Liver (tissue), 9 donors: Measurements from ENCODE around the gene FBXW10. TPM values are rescaled to one million over a fixed set of nuclear protein-coding genes. Genes with fewer than 3 reads are reported as not detected.

ENCODE experiments used
- DNase-seq: peaks from one replicate; pipeline ENCODE4 v3.0.0-alpha.2; 2017; ENCODE audit warnings: low spot score
- H3K27ac ChIP-seq, 2 donors: one replicate each; pipeline ENCODE4 v1.7.0; 2013; ENCODE audit warnings: inconsistent platforms in 2 of 2, low read length in 2 of 2, control low read depth in 1 of 2, low read depth in 1 of 2, mild to moderate bottlenecking in 1 of 2
- H3K27me3 ChIP-seq, 4 donors: one replicate each; pipeline versions ENCODE4 v1.6.1 to v1.7.0; 2013; ENCODE audit warnings: low read length in 3 of 4, inconsistent platforms in 1 of 4, mild to moderate bottlenecking in 1 of 4, moderate library complexity in 1 of 4; ENCODE audit not compliant: control insufficient read depth in 4 of 4, insufficient read depth in 4 of 4
- H3K36me3 ChIP-seq, 4 donors: one replicate each; pipeline versions ENCODE4 v1.6.1 to v1.7.0; 2013; ENCODE audit warnings: low read length in 3 of 4, mild to moderate bottlenecking in 3 of 4, low read depth in 1 of 4, moderate library complexity in 1 of 4; ENCODE audit not compliant: control insufficient read depth in 4 of 4, insufficient read depth in 3 of 4
- H3K4me1 ChIP-seq, 4 donors: one replicate each; pipeline versions ENCODE4 v1.6.1 to v1.7.0; 2013; ENCODE audit warnings: low read length in 3 of 4, mild to moderate bottlenecking in 3 of 4, moderate library complexity in 1 of 4; ENCODE audit not compliant: control insufficient read depth in 4 of 4, insufficient read depth in 4 of 4
- H3K4me3 ChIP-seq, 3 donors: one replicate each; pipeline versions ENCODE4 v1.6.1 to v1.7.0; 2013; ENCODE audit warnings: low read length in 3 of 3, control low read depth in 1 of 3, low read depth in 1 of 3, mild to moderate bottlenecking in 1 of 3
- H3K9ac ChIP-seq, 2 donors: one replicate each; pipeline ENCODE4 v1.7.0; 2013; ENCODE audit warnings: low read length in 2 of 2, mild to moderate bottlenecking in 2 of 2, moderate library complexity in 2 of 2, control low read depth in 1 of 2, low read depth in 1 of 2
- H3K9me3 ChIP-seq, 4 donors: one replicate each; pipeline versions ENCODE4 v1.6.1 to v1.7.0; 2013; ENCODE audit warnings: low read length in 3 of 4; ENCODE audit not compliant: control insufficient read depth in 4 of 4
- ATF3 ChIP-seq: IDR thresholded peaks from 2 replicates; pipeline ENCODE4 v1.6.1; 2016; ENCODE audit warnings: antibody characterized with exemption
- CTCF ChIP-seq: fragments of 150-350 bp; IDR thresholded peaks from 2 replicates; pipeline ENCODE4 v1.5.1; 2017; ENCODE audit warnings: improper control_type of control experiment, low read depth, low read length; ENCODE audit not compliant: missing input control
- EGR1 ChIP-seq, 2 donors: IDR thresholded peaks; 2 replicates each; pipeline ENCODE4 v1.6.1; 2016 to 2018; ENCODE audit warnings: antibody characterized with exemption in 2 of 2, low read depth in 2 of 2
- FOXA1 ChIP-seq: IDR thresholded peaks from 2 replicates; pipeline ENCODE4 v1.6.1; 2016; ENCODE audit warnings: antibody characterized with exemption
- FOXA2 ChIP-seq: IDR thresholded peaks from 2 replicates; pipeline ENCODE4 v1.6.1; 2016; ENCODE audit warnings: antibody characterized with exemption
- GABPA ChIP-seq, 2 donors: IDR thresholded peaks in 1 of 2; conservative IDR thresholded peaks in 1 of 2; 2 replicates each; pipeline ENCODE4 v1.6.1; 2016; ENCODE audit warnings: antibody characterized with exemption in 2 of 2, mild to moderate bottlenecking in 1 of 2, moderate library complexity in 1 of 2
- HNF4A ChIP-seq, 2 donors: conservative IDR thresholded peaks; 2 replicates each; pipeline ENCODE4 v1.6.1; 2016; ENCODE audit warnings: antibody characterized with exemption in 2 of 2, mild to moderate bottlenecking in 2 of 2
- HNF4G ChIP-seq: IDR thresholded peaks from 2 replicates; pipeline ENCODE4 v1.6.1; 2016; ENCODE audit warnings: antibody characterized with exemption
- JUND ChIP-seq, 2 donors: IDR thresholded peaks; 2 replicates each; pipeline ENCODE4 v1.6.1; 2016; ENCODE audit warnings: antibody characterized with exemption in 2 of 2
- MAX ChIP-seq: IDR thresholded peaks from 2 replicates; pipeline ENCODE4 v1.6.1; 2016; ENCODE audit warnings: antibody characterized with exemption
- NR2F2 ChIP-seq: IDR thresholded peaks from 2 replicates; pipeline ENCODE4 v1.6.1; 2016; ENCODE audit warnings: antibody characterized with exemption
- RAD21 ChIP-seq, 2 donors: IDR thresholded peaks; 2 replicates each; pipeline ENCODE4 v1.6.1; 2016; ENCODE audit warnings: antibody characterized with exemption in 2 of 2, mild to moderate bottlenecking in 2 of 2
- RXRA ChIP-seq, 2 donors: IDR thresholded peaks; 2 replicates each; pipeline ENCODE4 v1.6.1; 2017 to 2018; ENCODE audit warnings: antibody characterized with exemption in 2 of 2, mild to moderate bottlenecking in 1 of 2
- SP1 ChIP-seq: IDR thresholded peaks from 2 replicates; pipeline ENCODE4 v1.6.1; 2018; ENCODE audit warnings: antibody characterized with exemption, mild to moderate bottlenecking
- TAF1 ChIP-seq: conservative IDR thresholded peaks from 2 replicates; pipeline ENCODE4 v1.6.1; 2016; ENCODE audit warnings: antibody characterized with exemption, mild to moderate bottlenecking
- YY1 ChIP-seq: IDR thresholded peaks from 2 replicates; pipeline ENCODE4 v1.6.1; 2016; ENCODE audit warnings: antibody characterized with exemption, mild to moderate bottlenecking
- whole genome bisulfite sequencing: extraction: QIAGEN DNeasy Blood & Tissue Kit; methylation state at CpG from one replicate; pipeline ENCODE4 v1.1.7; 2013; 5-methylcytosine and 5-hydroxymethylcytosine counted together
- polyA plus RNA-seq, 2 donors: library from polyadenylated mRNA; stranded (reverse) in 1 of 2; unstranded in 1 of 2; fragments of 200-250 nt in 1 of 2; fragments of >200 nt in 1 of 2; fragmentation: Nextera tagmentation in 1 of 2; extraction: Ambion mirVana in 1 of 2; gene quantifications; one replicate each; pipeline versions ENCODE4 v1.2.1 to v1.2.3, GENCODE V29; 2013 to 2015
- total RNA-seq, 2 donors: library from RNA; depleted of rRNA; stranded (reverse); fragments of >200 nt; gene quantifications; one replicate each; pipeline ENCODE4 v1.2.3, GENCODE V29; 2014
- TF ChIP-seq, protein P1 (sequence below): IDR thresholded peaks from 2 replicates; pipeline ENCODE4 v1.6.1; 2016; ENCODE audit warnings: antibody characterized with exemption, mild to moderate bottlenecking
- TF ChIP-seq, protein P2 (sequence below): IDR thresholded peaks from 2 replicates; pipeline ENCODE4 v1.6.1; 2016; ENCODE audit warnings: antibody characterized with exemption
- donor health status: healthy.
- donor health status: healthy.
- donor health status: healthy.
- donor health status: healthy.
- donor health status: healthy.

FBXW10 gene
- total and polyA plus RNA-seq, 4 donors, result 0.05 to 0.25 (median 0.14) TPM

GRCh38 chr17:18772471-18772870, 28.6 kb downstream of the FBXW10 start:
- 79% methylated on average over 7 of the region's 7 CpGs for WGBS
- H3K4me3 ChIP-seq, result no peak overlapping the region

More at GRCh38 chr17:18772471-18772870, 28.6 kb downstream of the FBXW10 start:
- Histone ChIP-seq H3K27me3 (no peaks in the 10 kb centered on the region), H3K36me3 (no peaks in the 10 kb centered on the region), H3K27ac (no peak overlapping the region), H3K9ac (no peak overlapping the region), H3K9me3 (no peaks in the 10 kb centered on the region), H3K4me1 (no peaks in the 10 kb centered on the region)
- TF ChIP-seq FOXA2, result no peak
- TF ChIP-seq CTCF, result no peak
- TF ChIP-seq, protein P1, sequence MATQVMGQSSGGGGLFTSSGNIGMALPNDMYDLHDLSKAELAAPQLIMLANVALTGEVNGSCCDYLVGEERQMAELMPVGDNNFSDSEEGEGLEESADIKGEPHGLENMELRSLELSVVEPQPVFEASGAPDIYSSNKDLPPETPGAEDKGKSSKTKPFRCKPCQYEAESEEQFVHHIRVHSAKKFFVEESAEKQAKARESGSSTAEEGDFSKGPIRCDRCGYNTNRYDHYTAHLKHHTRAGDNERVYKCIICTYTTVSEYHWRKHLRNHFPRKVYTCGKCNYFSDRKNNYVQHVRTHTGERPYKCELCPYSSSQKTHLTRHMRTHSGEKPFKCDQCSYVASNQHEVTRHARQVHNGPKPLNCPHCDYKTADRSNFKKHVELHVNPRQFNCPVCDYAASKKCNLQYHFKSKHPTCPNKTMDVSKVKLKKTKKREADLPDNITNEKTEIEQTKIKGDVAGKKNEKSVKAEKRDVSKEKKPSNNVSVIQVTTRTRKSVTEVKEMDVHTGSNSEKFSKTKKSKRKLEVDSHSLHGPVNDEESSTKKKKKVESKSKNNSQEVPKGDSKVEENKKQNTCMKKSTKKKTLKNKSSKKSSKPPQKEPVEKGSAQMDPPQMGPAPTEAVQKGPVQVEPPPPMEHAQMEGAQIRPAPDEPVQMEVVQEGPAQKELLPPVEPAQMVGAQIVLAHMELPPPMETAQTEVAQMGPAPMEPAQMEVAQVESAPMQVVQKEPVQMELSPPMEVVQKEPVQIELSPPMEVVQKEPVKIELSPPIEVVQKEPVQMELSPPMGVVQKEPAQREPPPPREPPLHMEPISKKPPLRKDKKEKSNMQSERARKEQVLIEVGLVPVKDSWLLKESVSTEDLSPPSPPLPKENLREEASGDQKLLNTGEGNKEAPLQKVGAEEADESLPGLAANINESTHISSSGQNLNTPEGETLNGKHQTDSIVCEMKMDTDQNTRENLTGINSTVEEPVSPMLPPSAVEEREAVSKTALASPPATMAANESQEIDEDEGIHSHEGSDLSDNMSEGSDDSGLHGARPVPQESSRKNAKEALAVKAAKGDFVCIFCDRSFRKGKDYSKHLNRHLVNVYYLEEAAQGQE, result no peak
- TF ChIP-seq, protein P2, sequence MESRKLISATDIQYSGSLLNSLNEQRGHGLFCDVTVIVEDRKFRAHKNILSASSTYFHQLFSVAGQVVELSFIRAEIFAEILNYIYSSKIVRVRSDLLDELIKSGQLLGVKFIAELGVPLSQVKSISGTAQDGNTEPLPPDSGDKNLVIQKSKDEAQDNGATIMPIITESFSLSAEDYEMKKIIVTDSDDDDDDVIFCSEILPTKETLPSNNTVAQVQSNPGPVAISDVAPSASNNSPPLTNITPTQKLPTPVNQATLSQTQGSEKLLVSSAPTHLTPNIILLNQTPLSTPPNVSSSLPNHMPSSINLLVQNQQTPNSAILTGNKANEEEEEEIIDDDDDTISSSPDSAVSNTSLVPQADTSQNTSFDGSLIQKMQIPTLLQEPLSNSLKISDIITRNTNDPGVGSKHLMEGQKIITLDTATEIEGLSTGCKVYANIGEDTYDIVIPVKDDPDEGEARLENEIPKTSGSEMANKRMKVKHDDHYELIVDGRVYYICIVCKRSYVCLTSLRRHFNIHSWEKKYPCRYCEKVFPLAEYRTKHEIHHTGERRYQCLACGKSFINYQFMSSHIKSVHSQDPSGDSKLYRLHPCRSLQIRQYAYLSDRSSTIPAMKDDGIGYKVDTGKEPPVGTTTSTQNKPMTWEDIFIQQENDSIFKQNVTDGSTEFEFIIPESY, result no peak
- no peak for TF ChIP-seq ATF3
- TF ChIP-seq EGR1 (IDR thresholded peaks at IDR 0.05; ENCODE audit: low read depth in 2 of 2), result no peak
- TF ChIP-seq TAF1, result no peak
- no peak for TF ChIP-seq SP1
- TF ChIP-seq NR2F2, result no peak
- no peak for TF ChIP-seq YY1
- TF ChIP-seq JUND (IDR thresholded peaks at IDR 0.05), result no peak
- TF ChIP-seq RXRA (IDR thresholded peaks at IDR 0.05), result no peak
- no peak for TF ChIP-seq HNF4A (conservative IDR thresholded peaks at IDR 0.05)
- TF ChIP-seq HNF4G, result no peak
- no peak for TF ChIP-seq GABPA (IDR thresholded peaks at IDR 0.05 in 1 of 2, conservative IDR thresholded peaks at IDR 0.05 in 1 of 2)
- TF ChIP-seq FOXA1, result no peak
- TF ChIP-seq RAD21 (IDR thresholded peaks at IDR 0.05), result no peak
- TF ChIP-seq MAX, result no peak
- no peak for DNase-seq
